Ectodermal cell (in vitro differentiated cells): ENCODE data around the gene MYH10.

Experiments
- H3K27ac ChIP-seq: 2 replicates; pipeline ENCODE4 v1.7.0; 2013; ENCODE audit warnings: mild to moderate bottlenecking, low read depth, low read length; ENCODE audit not compliant: insufficient read depth, poor library complexity, severe bottlenecking
- H3K27me3 ChIP-seq: 2 replicates; pipeline ENCODE4 v1.7.0; 2013; ENCODE audit warnings: mild to moderate bottlenecking, low read length; ENCODE audit not compliant: insufficient read depth, control insufficient read depth, poor library complexity, severe bottlenecking
- H3K36me3 ChIP-seq: one replicate; pipeline ENCODE4 v1.7.0; 2013; ENCODE audit warnings: low read length; ENCODE audit not compliant: control insufficient read depth, insufficient read depth
- H3K4me1 ChIP-seq: one replicate; pipeline ENCODE4 v1.7.0; 2013; ENCODE audit warnings: low read length; ENCODE audit not compliant: control insufficient read depth, insufficient read depth
- H3K4me3 ChIP-seq: 2 replicates; pipeline ENCODE4 v1.7.0; 2013; ENCODE audit warnings: low read depth, low read length, control low read depth; ENCODE audit not compliant: insufficient read depth
- H3K9me3 ChIP-seq: 2 replicates; pipeline ENCODE4 v1.7.0; 2013; ENCODE audit warnings: mild to moderate bottlenecking, low read length, moderate library complexity; ENCODE audit not compliant: control insufficient read depth
- WGBS, 2 experiments: methylation state at CpG; one replicate each; pipeline ENCODE4 v1.1.7; 2013; ENCODE audit warnings: missing lambda C conversion rate in 2 of 2; 5-methylcytosine and 5-hydroxymethylcytosine counted together

The MYH10 gene

GRCh38 chr17:8503368-8503767, 127.2 kb downstream of the MYH10 start:
- Histone ChIP-seq H3K36me3 (peaks cover 85% of the 10 kb centered on the region), H3K27ac (no peak overlapping the region), H3K27me3 (no peaks in the 10 kb centered on the region), H3K4me3 (no peak overlapping the region), H3K9me3 (no peaks in the 10 kb centered on the region), H3K4me1 (no peaks in the 10 kb centered on the region)
- 95 to 96% methylated on average over 6 of the region's 6 CpGs for WGBS, 2 experiments

GRCh38 chr17:8502126-8502525, 128.4 kb downstream of the MYH10 start:
- Histone ChIP-seq H3K36me3 (peaks cover 79% of the 10 kb centered on the region), H3K27me3 (no peaks in the 10 kb centered on the region), H3K4me1 (no peaks in the 10 kb centered on the region), H3K4me3 (no peak overlapping the region), H3K9me3 (no peaks in the 10 kb centered on the region), H3K27ac (no peak overlapping the region)
- WGBS, 2 experiments, result 93 to 95% methylated on average over 5 to 6 of the region's 6 CpGs

GRCh38 chr17:8500609-8501008, 129.9 kb downstream of the MYH10 start:
- peaks cover 74% of the 10 kb centered on the region for H3K36me3 ChIP-seq

GRCh38 chr17:8499614-8500013, 130.9 kb downstream of the MYH10 start:
- Histone ChIP-seq H3K4me1 (no peaks in the 10 kb centered on the region), H3K9me3 (no peaks in the 10 kb centered on the region), H3K27ac (no peak overlapping the region), H3K27me3 (no peaks in the 10 kb centered on the region), H3K4me3 (no peak overlapping the region), H3K36me3 (peaks cover 72% of the 10 kb centered on the region)
- WGBS, 2 experiments, result 96 to 98% methylated on average over 5 of the region's 5 CpGs

More at GRCh38 chr17:8500609-8501008, 129.9 kb downstream of the MYH10 start:
- Histone ChIP-seq H3K27me3 (no peaks in the 10 kb centered on the region), H3K27ac (no peak overlapping the region), H3K4me1 (no peaks in the 10 kb centered on the region), H3K9me3 (no peaks in the 10 kb centered on the region), H3K4me3 (no peak overlapping the region)
- 93% methylated on average over 8 of the region's 8 CpGs for WGBS, 2 experiments

GRCh38 chr17:8499171-8499570, 131.4 kb downstream of the MYH10 start:
- H3K4me3 ChIP-seq, result no peak overlapping the region
- no peaks in the 10 kb centered on the region for H3K4me1 ChIP-seq
- H3K9me3 ChIP-seq, result no peaks in the 10 kb centered on the region
- H3K27me3 ChIP-seq, result no peaks in the 10 kb centered on the region
- no peak overlapping the region for H3K27ac ChIP-seq
- 96 to 97% methylated on average over 9 of the region's 9 CpGs for WGBS, 2 experiments
- peaks cover 73% of the 10 kb centered on the region for H3K36me3 ChIP-seq

- 88% methylated on average over 12 of the region's 13 CpGs for WGBS, 2 experiments
- no peak overlapping the region for H3K4me3 ChIP-seq
- no peaks in the 10 kb centered on the region for H3K4me1 ChIP-seq
- H3K27ac ChIP-seq, result no peak overlapping the region
- no peaks in the 10 kb centered on the region for H3K9me3 ChIP-seq
- peaks cover 73% of the 10 kb centered on the region for H3K36me3 ChIP-seq
- H3K27me3 ChIP-seq, result no peaks in the 10 kb centered on the region
Measured at GRCh38 chr17:8496081-8496480, 134.4 kb downstream of the MYH10 start.

GRCh38 chr17:8494506-8495111, 135.9 kb downstream of the MYH10 start:
- Histone ChIP-seq H3K27me3 (no peaks in the 10 kb centered on the region), H3K4me3 (no peak overlapping the region), H3K9me3 (no peaks in the 10 kb centered on the region), H3K27ac (no peak overlapping the region), H3K36me3 (peaks cover 68% of the 10 kb centered on the region), H3K4me1 (no peaks in the 10 kb centered on the region)
- WGBS, 2 experiments, result 92 to 94% methylated on average over 8 of the region's 8 CpGs

GRCh38 chr17:8494021-8494420, 136.5 kb downstream of the MYH10 start:
- Histone ChIP-seq H3K4me3 (no peak overlapping the region), H3K27me3 (no peaks in the 10 kb centered on the region), H3K9me3 (no peaks in the 10 kb centered on the region), H3K27ac (no peak overlapping the region), H3K4me1 (no peaks in the 10 kb centered on the region), H3K36me3 (peaks cover 66% of the 10 kb centered on the region)
- WGBS, 2 experiments, result 88 to 92% methylated on average over 12 of the region's 12 CpGs

- Histone ChIP-seq H3K4me1 (no peaks in the 10 kb centered on the region), H3K27me3 (no peaks in the 10 kb centered on the region), H3K27ac (no peak overlapping the region), H3K4me3 (no peak overlapping the region), H3K36me3 (peaks cover 75% of the 10 kb centered on the region), H3K9me3 (no peaks in the 10 kb centered on the region)
- 95 to 97% methylated on average over 17 of the region's 17 CpGs for WGBS, 2 experiments
Measured at GRCh38 chr17:8492121-8492520, 138.4 kb downstream of the MYH10 start.

GRCh38 chr17:8490256-8491023, 140.1 kb downstream of the MYH10 start:
- WGBS, 2 experiments, result 94 to 95% methylated on average over 17 of the region's 17 CpGs
- Histone ChIP-seq H3K27ac (no peak overlapping the region), H3K4me1 (no peaks in the 10 kb centered on the region), H3K9me3 (no peaks in the 10 kb centered on the region), H3K27me3 (no peaks in the 10 kb centered on the region), H3K4me3 (no peak overlapping the region), H3K36me3 (peaks cover 78% of the 10 kb centered on the region)
